GM19023 (cell line): ENCODE results near the gene CPZ.
"Not testable (repeated sequence)": the region's sequence is repeated elsewhere in the genome, so short reads cannot be mapped to it uniquely, and the experiment has no call there.

Source experiments
- ATAC-seq: cut with Tn5 transposase; IDR thresholded peaks from one replicate; pipeline ENCODE4 v1.9.1; 2021; ENCODE audit warnings: mild to moderate bottlenecking, moderate library complexity; ENCODE audit not compliant: unreplicated experiment

The CPZ gene

GRCh38 chr4:8634773-8635172 is 42.2 kb downstream of the CPZ start:
- not testable (repeated sequence) for ATAC-seq

- not testable (repeated sequence) for ATAC-seq
These were observed 43.5 kb downstream of the CPZ start for GRCh38 chr4:8635897-8636554.

GRCh38 chr4:8637456-8637984 is 45.0 kb downstream of the CPZ start:
- ATAC-seq, result no peak

GRCh38 chr4:8639021-8639420 is 46.5 kb downstream of the CPZ start:
- ATAC-seq, result no peak

GRCh38 chr4:8639777-8640720 is 47.5 kb downstream of the CPZ start:
- ATAC-seq, result no peak

GRCh38 chr4:8640816-8641215 is 48.3 kb downstream of the CPZ start:
- no peak for ATAC-seq

GRCh38 chr4:8641256-8641655 is 48.7 kb downstream of the CPZ start:
- ATAC-seq, result no peak

GRCh38 chr4:8641931-8642650 is 49.5 kb downstream of the CPZ start:
- no peak for ATAC-seq

GRCh38 chr4:8642651-8643321 is 50.2 kb downstream of the CPZ start:
- ATAC-seq, result no peak

- ATAC-seq, result no peak
These were observed 50.9 kb downstream of the CPZ start for GRCh38 chr4:8643441-8643840.

GRCh38 chr4:8643986-8644385 is 51.4 kb downstream of the CPZ start:
- no peak for ATAC-seq

GRCh38 chr4:8644461-8644891 is 51.9 kb downstream of the CPZ start:
- ATAC-seq, result no peak

- ATAC-seq, result no peak
These were observed 52.6 kb downstream of the CPZ start for GRCh38 chr4:8644966-8645752.

GRCh38 chr4:8645753-8646124 is 53.2 kb downstream of the CPZ start:
- ATAC-seq, result no peak

GRCh38 chr4:8646296-8647093 is 53.9 kb downstream of the CPZ start:
- no peak for ATAC-seq

- ATAC-seq, result no peak
These were observed 54.6 kb downstream of the CPZ start for GRCh38 chr4:8647094-8647570.

GRCh38 chr4:8647626-8648025 is 55.1 kb downstream of the CPZ start:
- ATAC-seq, result no peak

GRCh38 chr4:8648296-8648695 is 55.7 kb downstream of the CPZ start:
- no peak for ATAC-seq
